Peyer's patch (tissue), 4 donors: ENCODE results near the gene RFTN2. TPM values are rescaled to one million over a fixed set of nuclear protein-coding genes. Genes with fewer than 3 reads are reported as not detected.

Source experiments
- DNase-seq, 3 donors: peaks; one replicate each; pipeline ENCODE4 v3.0.0-alpha.2; 2017 to 2019
- H3K27ac ChIP-seq, 4 donors: fragments of 200-600 bp; sonication (generic); one replicate each; pipeline ENCODE4 v1.5.1; 2016 to 2019
- H3K27me3 ChIP-seq, 2 donors: fragments of 200-600 bp; sonication (generic); one replicate each; pipeline ENCODE4 v1.5.1; 2019
- H3K36me3 ChIP-seq, 3 donors: fragments of 200-600 bp; sonication (generic); one replicate each; pipeline ENCODE4 v1.5.1; 2016 to 2019
- H3K4me1 ChIP-seq, 4 donors: fragments of 200-600 bp; sonication (generic); one replicate each; pipeline ENCODE4 v1.5.1; 2016 to 2019
- H3K4me3 ChIP-seq, 4 donors: fragments of 200-600 bp; sonication (generic); 1 replicate in 3 of 4; 2 replicates in 1 of 4; pipeline ENCODE4 v1.5.1; 2016 to 2019; ENCODE audit warnings: mild to moderate bottlenecking in 1 of 4
- H3K9me3 ChIP-seq, 4 donors: fragments of 200-600 bp; sonication (generic); one replicate each; pipeline ENCODE4 v1.5.1; 2016 to 2019; ENCODE audit warnings: mild to moderate bottlenecking in 1 of 4
- POLR2A ChIP-seq, 2 donors: fragments of 450-650 bp; IDR thresholded peaks; one replicate each; pipeline ENCODE4 v1.5.1; 2017; ENCODE audit warnings: antibody characterized with exemption in 2 of 2, mild to moderate bottlenecking in 2 of 2, moderate library complexity in 2 of 2
- total RNA-seq, 4 donors: library from RNA; depleted of rRNA; stranded (reverse); fragments of >200 nt; gene quantifications; one replicate each; pipeline ENCODE4 v1.1.0, GENCODE V29; 2016
- TF ChIP-seq, protein P1 (sequence below), 6 experiments: fragments of 450-650 bp in 4 of 6; fragments of 200-600 bp in 2 of 6; sonication (generic) in 1 of 6; IDR thresholded peaks; one replicate each; pipeline ENCODE4 v1.5.1; 2017 to 2019; ENCODE audit warnings: antibody characterized with exemption in 6 of 6, mild to moderate bottlenecking in 3 of 6, moderate library complexity in 1 of 6

The RFTN2 gene
- total RNA-seq, 4 donors from 2014 or later = 0.47 to 9.9 (median 1.2) TPM

DNA sequence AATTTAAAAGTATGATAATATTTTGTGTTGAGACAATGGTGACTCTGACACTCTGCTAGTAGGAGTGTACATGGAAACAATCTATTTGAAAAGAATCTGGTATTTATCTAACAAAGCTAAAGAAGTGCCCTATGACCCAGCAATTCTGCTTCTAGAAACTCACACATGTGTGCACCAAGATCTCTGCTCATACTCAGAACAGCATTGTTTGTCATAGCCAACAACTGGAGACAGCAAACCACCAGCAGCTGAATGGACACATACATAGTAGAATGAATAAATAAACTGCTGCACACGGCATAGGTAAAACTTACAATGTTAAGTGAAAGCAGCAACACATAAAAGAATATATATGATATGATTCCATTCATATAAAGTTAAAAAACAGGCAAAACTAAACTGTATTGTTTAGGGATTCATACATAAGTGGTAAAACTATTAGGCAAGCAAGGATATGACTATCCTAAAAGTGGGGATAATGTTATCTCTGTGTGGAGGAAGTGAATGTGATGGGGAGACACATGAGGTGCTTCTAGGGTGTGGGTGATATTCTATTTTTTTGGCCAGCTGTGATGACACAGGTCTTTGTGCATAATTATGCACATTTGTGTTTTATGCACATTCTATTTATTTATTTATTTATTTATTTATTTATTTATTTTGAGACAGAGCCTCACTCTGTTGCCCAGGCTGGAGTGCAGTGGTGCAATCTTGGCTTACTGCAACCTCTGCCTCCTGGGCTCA is 71.1 kb downstream of the RFTN2 start:
- Histone ChIP-seq H3K36me3 (no peaks in the 10 kb centered on the region), H3K9me3 (no peaks in the 10 kb centered on the region), H3K27ac (no peak overlapping the region), H3K4me3 (no peak overlapping the region), H3K27me3 (no peaks in the 10 kb centered on the region), H3K4me1 (no peaks in the 10 kb centered on the region)
- TF ChIP-seq, protein P1, sequence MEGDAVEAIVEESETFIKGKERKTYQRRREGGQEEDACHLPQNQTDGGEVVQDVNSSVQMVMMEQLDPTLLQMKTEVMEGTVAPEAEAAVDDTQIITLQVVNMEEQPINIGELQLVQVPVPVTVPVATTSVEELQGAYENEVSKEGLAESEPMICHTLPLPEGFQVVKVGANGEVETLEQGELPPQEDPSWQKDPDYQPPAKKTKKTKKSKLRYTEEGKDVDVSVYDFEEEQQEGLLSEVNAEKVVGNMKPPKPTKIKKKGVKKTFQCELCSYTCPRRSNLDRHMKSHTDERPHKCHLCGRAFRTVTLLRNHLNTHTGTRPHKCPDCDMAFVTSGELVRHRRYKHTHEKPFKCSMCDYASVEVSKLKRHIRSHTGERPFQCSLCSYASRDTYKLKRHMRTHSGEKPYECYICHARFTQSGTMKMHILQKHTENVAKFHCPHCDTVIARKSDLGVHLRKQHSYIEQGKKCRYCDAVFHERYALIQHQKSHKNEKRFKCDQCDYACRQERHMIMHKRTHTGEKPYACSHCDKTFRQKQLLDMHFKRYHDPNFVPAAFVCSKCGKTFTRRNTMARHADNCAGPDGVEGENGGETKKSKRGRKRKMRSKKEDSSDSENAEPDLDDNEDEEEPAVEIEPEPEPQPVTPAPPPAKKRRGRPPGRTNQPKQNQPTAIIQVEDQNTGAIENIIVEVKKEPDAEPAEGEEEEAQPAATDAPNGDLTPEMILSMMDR (IDR thresholded peaks at IDR 0.05) = no peak
- TF ChIP-seq POLR2A (IDR thresholded peaks at IDR 0.05) = no peak
- DNase-seq = no peak

DNA sequence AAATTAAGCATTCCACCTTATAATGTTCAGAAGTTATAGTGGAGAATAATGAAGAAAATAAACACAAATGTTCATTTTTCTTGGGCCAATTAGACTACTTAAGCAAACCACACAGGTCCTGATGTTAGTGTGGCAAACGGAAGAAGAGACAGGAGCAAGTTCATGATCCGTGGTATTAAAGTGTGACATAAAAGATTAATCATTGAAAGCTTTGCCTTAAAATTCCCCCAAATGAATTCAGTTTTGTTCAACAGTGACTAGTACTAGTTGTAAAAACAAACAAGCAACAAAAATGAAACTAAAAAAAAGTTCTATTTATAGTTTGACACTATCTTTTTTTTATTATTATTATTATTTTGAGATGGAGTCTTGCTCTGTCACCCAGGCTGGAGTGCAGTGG is 73.7 kb downstream of the RFTN2 start:
- Histone ChIP-seq H3K9me3 (no peaks in the 10 kb centered on the region), H3K27me3 (no peaks in the 10 kb centered on the region), H3K27ac (no peak overlapping the region), H3K4me1 (no peaks in the 10 kb centered on the region), H3K4me3 (no peak overlapping the region), H3K36me3 (no peaks in the 10 kb centered on the region)
- no peak for DNase-seq
- TF ChIP-seq POLR2A (IDR thresholded peaks at IDR 0.05) = no peak
- TF ChIP-seq, protein P1 (IDR thresholded peaks at IDR 0.05) = no peak

DNA sequence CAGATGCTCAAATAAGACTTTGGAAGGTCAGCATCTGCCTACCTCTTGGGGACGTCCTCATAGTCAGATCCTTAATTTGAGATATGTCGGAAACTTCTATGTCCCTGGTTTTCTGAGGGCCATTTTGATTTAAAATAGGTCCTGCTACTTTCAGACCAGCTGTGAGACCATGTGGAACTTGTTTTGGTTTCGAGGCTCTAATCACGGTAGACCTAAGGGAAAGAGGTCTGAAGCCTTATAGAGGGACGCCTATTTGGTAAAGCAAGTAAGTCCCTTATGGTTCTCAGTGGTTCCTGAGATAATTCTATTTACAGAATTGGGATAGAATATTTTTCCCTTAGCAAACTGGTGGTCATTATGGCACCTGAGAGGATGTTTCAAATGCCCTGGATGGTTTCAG is 75.1 kb downstream of the RFTN2 start:
- TF ChIP-seq POLR2A (IDR thresholded peaks at IDR 0.05) = no peak
- DNase-seq = no peak
- Histone ChIP-seq H3K9me3 (no peaks in the 10 kb centered on the region), H3K27me3 (no peaks in the 10 kb centered on the region), H3K27ac (no peak overlapping the region), H3K36me3 (no peaks in the 10 kb centered on the region), H3K4me3 (no peak overlapping the region), H3K4me1 (no peaks in the 10 kb centered on the region)

DNA sequence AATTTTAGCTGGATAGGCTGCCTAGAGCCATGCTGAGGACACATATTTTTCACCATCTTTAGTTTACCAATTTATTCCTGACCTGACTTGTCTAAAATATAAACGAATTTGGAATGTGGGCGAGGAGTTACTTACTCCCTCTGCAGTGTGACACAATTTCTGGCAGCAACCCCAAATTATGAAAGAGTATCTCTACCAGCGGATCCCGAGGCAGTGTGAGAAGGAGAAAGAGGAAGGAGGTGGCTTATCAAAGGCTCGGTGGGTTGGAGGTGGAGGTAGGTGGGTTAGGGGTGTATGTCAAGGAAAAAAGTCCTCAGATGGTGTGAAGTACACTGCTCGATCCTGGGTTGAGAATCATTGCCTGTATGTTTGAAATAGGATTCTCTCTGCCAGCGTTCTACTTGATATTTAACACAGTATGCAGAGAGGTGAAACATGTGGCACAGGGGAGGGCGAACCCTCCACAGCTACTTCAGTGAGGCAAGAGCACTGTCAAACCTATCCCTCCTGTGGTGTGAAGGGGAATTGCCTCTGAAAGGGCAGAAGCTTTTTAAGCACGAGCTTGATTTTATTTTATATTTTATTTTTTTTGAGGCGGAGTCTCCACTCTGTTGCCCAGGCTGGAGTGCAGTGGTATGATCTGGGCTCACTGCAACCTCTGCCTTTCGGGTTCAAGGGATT is 76.0 kb downstream of the RFTN2 start:
- TF ChIP-seq, protein P1 (IDR thresholded peaks at IDR 0.05) = peak in 1 of 6 experiments; percentile 24
- TF ChIP-seq POLR2A (IDR thresholded peaks at IDR 0.05) = no peak
- H3K27me3 ChIP-seq = no peaks in the 10 kb centered on the region
- no peak overlapping the region for H3K4me3 ChIP-seq
- no peaks in the 10 kb centered on the region for H3K9me3 ChIP-seq
- no peaks in the 10 kb centered on the region for H3K4me1 ChIP-seq
- no peak for DNase-seq
- H3K27ac ChIP-seq = no peak overlapping the region
- no peaks in the 10 kb centered on the region for H3K36me3 ChIP-seq

DNA sequence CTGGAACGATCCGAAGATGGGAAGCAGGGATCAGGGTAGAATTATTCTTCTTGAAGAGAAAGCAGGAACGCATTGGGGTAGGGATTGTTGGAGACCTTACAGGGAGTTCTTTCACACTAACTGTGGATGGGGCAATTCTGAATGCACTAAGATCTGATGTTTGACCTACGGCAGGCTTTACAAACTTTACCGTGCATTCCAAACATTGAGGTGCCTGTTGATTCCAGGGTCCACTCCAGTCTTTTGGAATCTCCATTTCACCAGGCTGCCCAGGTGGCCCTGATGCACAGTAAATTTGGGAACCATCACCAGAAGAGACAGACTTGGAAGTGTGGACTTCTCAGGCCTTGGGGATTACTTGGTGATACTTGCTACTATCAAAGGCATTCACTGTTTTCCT is 76.9 kb downstream of the RFTN2 start:
- TF ChIP-seq, protein P1 (IDR thresholded peaks at IDR 0.05) = no peak
- TF ChIP-seq POLR2A (IDR thresholded peaks at IDR 0.05) = no peak
- no peak overlapping the region for H3K4me3 ChIP-seq

DNA sequence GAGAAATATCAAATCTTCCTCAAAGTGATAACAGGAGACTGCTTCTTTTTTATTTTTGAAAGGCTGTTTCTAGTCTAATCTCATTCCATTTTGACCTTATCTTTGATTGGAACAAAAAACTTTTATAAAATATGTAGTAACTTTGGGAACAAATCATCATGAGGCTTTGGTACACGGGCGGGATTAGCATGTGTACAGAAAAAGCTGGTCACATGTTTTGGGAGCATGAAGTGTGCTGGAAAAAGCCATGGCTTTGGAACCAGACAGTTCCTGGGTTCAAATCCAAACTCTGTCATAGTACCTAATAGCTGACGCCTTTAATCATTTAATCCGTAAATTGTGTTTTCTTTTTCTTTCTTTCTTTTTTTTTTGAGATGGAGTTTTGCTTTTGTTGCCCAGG is 78.2 kb downstream of the RFTN2 start:
- Histone ChIP-seq H3K4me3 (no peak overlapping the region), H3K9me3 (no peaks in the 10 kb centered on the region), H3K27me3 (no peaks in the 10 kb centered on the region), H3K27ac (no peak overlapping the region), H3K36me3 (no peaks in the 10 kb centered on the region), H3K4me1 (no peaks in the 10 kb centered on the region)
- DNase-seq = no peak
- TF ChIP-seq POLR2A (IDR thresholded peaks at IDR 0.05) = no peak
- TF ChIP-seq, protein P1 (IDR thresholded peaks at IDR 0.05) = no peak

More for the DNA sequence above, 76.9 kb downstream of the RFTN2 start:
- Histone ChIP-seq H3K4me1 (no peaks in the 10 kb centered on the region), H3K27me3 (no peaks in the 10 kb centered on the region), H3K27ac (no peak overlapping the region), H3K9me3 (no peaks in the 10 kb centered on the region), H3K36me3 (no peaks in the 10 kb centered on the region)
- DNase-seq = no peak
